ENCODE data around the gene CPLANE1.
"Not testable (repeated sequence)": the region's sequence is repeated elsewhere in the genome, so short reads cannot be mapped to it uniquely, and the experiment has no call there.

The CPLANE1 gene

GRCh38 chr5:37234288-37234687 is 14.9 kb downstream of the CPLANE1 start:
- H3K4me3 ChIP-seq (ENCODE audit: low read depth, low read length): no peak overlapping the region
- in situ Hi-C loops (cut with HindIII; ENCODE audit: low sequenced_read_pairs): no loop called here
- TF ChIP-seq CTCF (IDR thresholded peaks at IDR 0.05; ENCODE audit: low read depth, low read length, missing control alignments): no peak
- DNase-seq (ENCODE audit: low read depth): no peak

GRCh38 chr5:37226377-37226776 is 22.8 kb downstream of the CPLANE1 start:
- DNase-seq (ENCODE audit: low read depth): no peak
- H3K4me3 ChIP-seq (ENCODE audit: low read depth, low read length): no peak overlapping the region
- TF ChIP-seq CTCF (IDR thresholded peaks at IDR 0.05; ENCODE audit: low read depth, low read length, missing control alignments): no peak
- in situ Hi-C loops (cut with HindIII; ENCODE audit: low sequenced_read_pairs): no loop called here

GRCh38 chr5:37222181-37222580 is 27.0 kb downstream of the CPLANE1 start:
- in situ Hi-C loops (cut with HindIII; ENCODE audit: low sequenced_read_pairs): no loop called here
- no peak overlapping the region for H3K4me3 ChIP-seq (ENCODE audit: low read depth, low read length)
- no peak for TF ChIP-seq CTCF (IDR thresholded peaks at IDR 0.05; ENCODE audit: low read depth, low read length, missing control alignments)

GRCh38 chr5:37220426-37220825 is 28.8 kb downstream of the CPLANE1 start:
- in situ Hi-C loops (cut with HindIII; ENCODE audit: low sequenced_read_pairs); H3K4me3 ChIP-seq (ENCODE audit: low read depth, low read length); DNase-seq (ENCODE audit: low read depth): not testable (repeated sequence)

More at GRCh38 chr5:37222181-37222580, 27.0 kb downstream of the CPLANE1 start:
- no peak for DNase-seq (ENCODE audit: low read depth)

- in situ Hi-C loops (cut with HindIII; ENCODE audit: low sequenced_read_pairs); H3K4me3 ChIP-seq (ENCODE audit: low read depth, low read length); DNase-seq (ENCODE audit: low read depth): not testable (repeated sequence)
Measured at GRCh38 chr5:37219384-37219783, 29.8 kb downstream of the CPLANE1 start.

- TF ChIP-seq CTCF (IDR thresholded peaks at IDR 0.05; ENCODE audit: low read depth, low read length, missing control alignments): no peak
- in situ Hi-C loops (cut with HindIII; ENCODE audit: low sequenced_read_pairs): no loop called here
- DNase-seq (ENCODE audit: low read depth): no peak
- no peak overlapping the region for H3K4me3 ChIP-seq (ENCODE audit: low read depth, low read length)
Measured at GRCh38 chr5:37217976-37218375, 31.2 kb downstream of the CPLANE1 start.

- no peak for TF ChIP-seq CTCF (IDR thresholded peaks at IDR 0.05; ENCODE audit: low read depth, low read length, missing control alignments)
- no peak overlapping the region for H3K4me3 ChIP-seq (ENCODE audit: low read depth, low read length)
- no peak for DNase-seq (ENCODE audit: low read depth)
- in situ Hi-C loops (cut with HindIII; ENCODE audit: low sequenced_read_pairs): no loop called here
Measured at GRCh38 chr5:37214550-37214949, 34.6 kb downstream of the CPLANE1 start.

- no peak for DNase-seq (ENCODE audit: low read depth)
- TF ChIP-seq CTCF (IDR thresholded peaks at IDR 0.05; ENCODE audit: low read depth, low read length, missing control alignments): no peak
- in situ Hi-C loops (cut with HindIII; ENCODE audit: low sequenced_read_pairs): no loop called here
- no peak overlapping the region for H3K4me3 ChIP-seq (ENCODE audit: low read depth, low read length)
Measured at GRCh38 chr5:37212096-37212495, 37.1 kb downstream of the CPLANE1 start.
